H1 (cell line): ENCODE results near the gene ESPNL. TPM values are rescaled to one million over a fixed set of nuclear protein-coding genes. Genes with fewer than 3 reads are reported as not detected.

Source experiments
- CTCF ChIA-PET: fragments of 300-600 bp; sonication (Branson Sonifier 250); formaldehyde crosslinking; loops from one replicate; lab custom pipeline; 2021; ENCODE audit not compliant: partially characterized antibody; lab: Charles Lee
- POLR2A ChIA-PET: fragments of 300-600 bp; sonication (Branson Sonifier 250); formaldehyde crosslinking; loops from one replicate; lab custom pipeline; 2021; ENCODE audit warnings: inconsistent platforms; ENCODE audit not compliant: partially characterized antibody; lab: Charles Lee
- DNase-seq, 2 experiments: peaks; one replicate each; pipeline versions ENCODE4 v3.0.0 to v3.0.0-alpha.2; 2010 to 2022; ENCODE audit warnings: low spot score in 2 of 2, low read depth in 1 of 2, mixed read lengths in 1 of 2
- FAIRE-seq: peaks from 2 replicates; lab custom pipeline; 2011; peaks lifted over from hg19 to GRCh38; lab: Jason Lieb, UNC
- H2AFZ ChIP-seq: 2 replicates; pipeline ENCODE4 v1.8.1; 2012; ENCODE audit warnings: low read length, inconsistent platforms
- H2AK5ac ChIP-seq: 2 replicates; pipeline ENCODE4 v1.6.1; 2013; ENCODE audit warnings: low read depth, low read length
- H2BK120ac ChIP-seq: replicated peaks from 2 replicates; pipeline ENCODE3; 2013; ENCODE audit warnings: low read depth, low read length, inconsistent platforms
- H2BK12ac ChIP-seq: 2 replicates; pipeline ENCODE4 v1.6.1; 2013; ENCODE audit warnings: low read depth, low read length
- H2BK15ac ChIP-seq: 2 replicates; pipeline ENCODE4 v1.6.1; 2013; ENCODE audit warnings: low read length
- H2BK20ac ChIP-seq: 2 replicates; pipeline ENCODE4 v1.6.1; 2013; ENCODE audit warnings: low read length
- H2BK5ac ChIP-seq: 2 replicates; pipeline ENCODE4 v1.6.1; 2013; ENCODE audit warnings: low read depth, low read length
- H3K14ac ChIP-seq: 2 replicates; pipeline ENCODE4 v1.6.1; 2013; ENCODE audit warnings: inconsistent platforms; ENCODE audit not compliant: insufficient read length
- H3K18ac ChIP-seq: 2 replicates; pipeline ENCODE4 v1.6.1; 2013; ENCODE audit warnings: low read length; ENCODE audit errors: extremely low read depth
- H3K23ac ChIP-seq: 2 replicates; pipeline ENCODE4 v1.6.1; 2013; ENCODE audit warnings: inconsistent platforms; ENCODE audit not compliant: insufficient read length
- H3K23me2 ChIP-seq: 2 replicates; pipeline ENCODE4 v1.6.1; 2013; ENCODE audit warnings: low read depth, low read length
- H3K27ac ChIP-seq: 2 replicates; pipeline ENCODE4 v1.6.1; 2011; ENCODE audit warnings: low read depth, low read length, inconsistent platforms
- H3K27me3 ChIP-seq, 4 experiments: replicated peaks in 1 of 4; 1 replicate in 1 of 4; 2 replicates in 3 of 4; pipeline versions ENCODE4 v1.6.1 to v1.8.1; 2011 to 2013; ENCODE audit warnings: low read length in 3 of 4, mild to moderate bottlenecking in 3 of 4, inconsistent platforms in 2 of 4, mixed read lengths in 2 of 4, moderate library complexity in 1 of 4; ENCODE audit not compliant: control insufficient read depth in 3 of 4, insufficient read depth in 3 of 4; ENCODE audit errors: extremely low read depth in 1 of 4
- H3K36me3 ChIP-seq, 4 experiments: 2 replicates each; pipeline versions ENCODE4 v1.6.1 to v1.8.1; 2011 to 2013; ENCODE audit warnings: mild to moderate bottlenecking in 4 of 4, low read length in 3 of 4, moderate library complexity in 2 of 4, control low read depth in 1 of 4, inconsistent platforms in 1 of 4; ENCODE audit not compliant: insufficient read depth in 4 of 4, control insufficient read depth in 2 of 4
- H3K4ac ChIP-seq: replicated peaks from 2 replicates; pipeline ENCODE3; 2013; ENCODE audit warnings: low read length, low read depth, mixed read lengths, inconsistent platforms; ENCODE audit not compliant: insufficient read length
- H3K4me1 ChIP-seq, 4 experiments: replicated peaks in 1 of 4; 1 replicate in 1 of 4; 2 replicates in 3 of 4; pipeline versions ENCODE4 v1.6.1 to v1.8.1; 2011 to 2013; ENCODE audit warnings: low read length in 3 of 4, inconsistent platforms in 2 of 4, mixed read lengths in 1 of 4; ENCODE audit not compliant: insufficient read depth in 4 of 4, control insufficient read depth in 3 of 4
- H3K4me2 ChIP-seq, 2 experiments: 2 replicates each; pipeline versions ENCODE4 v1.6.1 to v1.8.1; 2011 to 2013; ENCODE audit warnings: low read depth in 2 of 2, low read length in 2 of 2, control low read depth in 1 of 2, inconsistent platforms in 1 of 2, mild to moderate bottlenecking in 1 of 2; ENCODE audit not compliant: insufficient read depth in 1 of 2
- H3K4me3 ChIP-seq, 4 experiments: fragments of 200-600, 300-600 bp in 1 of 4; sonication (generic), shearing (Covaris generic), sonication (Bioruptor Twin) in 1 of 4; 2 replicates each; pipeline versions ENCODE4 v1.5.1 to v1.8.1; 2011 to 2016; ENCODE audit warnings: low read length in 4 of 4, low read depth in 3 of 4, control low read depth in 2 of 4, inconsistent platforms in 2 of 4, mild to moderate bottlenecking in 2 of 4, mixed read lengths in 1 of 4, moderate library complexity in 1 of 4; ENCODE audit not compliant: insufficient read depth in 2 of 4; ENCODE audit errors: extremely low read depth in 1 of 4
- H3K56ac ChIP-seq: replicated peaks from 2 replicates; pipeline ENCODE3; 2013; ENCODE audit warnings: low read depth, mild to moderate bottlenecking, mixed read lengths, low read length, inconsistent platforms; ENCODE audit not compliant: insufficient read length
- H3K79me1 ChIP-seq: 2 replicates; pipeline ENCODE4 v1.6.1; 2013; ENCODE audit warnings: low read depth, low read length, control low read depth
- H3K79me2 ChIP-seq, 2 experiments: 2 replicates each; pipeline versions ENCODE4 v1.6.1 to v1.8.1; 2012 to 2013; ENCODE audit warnings: low read length in 2 of 2, mild to moderate bottlenecking in 2 of 2, inconsistent platforms in 1 of 2; ENCODE audit not compliant: insufficient read depth in 2 of 2, control insufficient read depth in 1 of 2
- H3K9ac ChIP-seq, 4 experiments: replicated peaks in 1 of 4; 1 replicate in 1 of 4; 2 replicates in 3 of 4; pipeline versions ENCODE4 v1.6.1 to v1.8.1; 2011 to 2013; ENCODE audit warnings: low read depth in 3 of 4, low read length in 3 of 4, control low read depth in 2 of 4, mild to moderate bottlenecking in 2 of 4, moderate library complexity in 2 of 4, inconsistent platforms in 1 of 4; ENCODE audit errors: extremely low read depth in 1 of 4
- H3K9me3 ChIP-seq, 2 experiments: 2 replicates each; pipeline versions ENCODE4 v1.6.1 to v1.8.1; 2012 to 2013; ENCODE audit warnings: mild to moderate bottlenecking in 2 of 2, moderate library complexity in 2 of 2, control low read depth in 1 of 2, inconsistent platforms in 1 of 2, low read depth in 1 of 2, low read length in 1 of 2, mixed read lengths in 1 of 2; ENCODE audit not compliant: insufficient read depth in 2 of 2
- H4K20me1 ChIP-seq, 2 experiments: replicated peaks in 1 of 2; 2 replicates each; pipeline versions ENCODE3 to v1.8.1; 2011 to 2013; ENCODE audit warnings: inconsistent platforms in 2 of 2, low read length in 2 of 2, mild to moderate bottlenecking in 1 of 2; ENCODE audit not compliant: insufficient read depth in 2 of 2, control insufficient read depth in 1 of 2
- H4K5ac ChIP-seq: 2 replicates; pipeline ENCODE4 v1.6.1; 2013; ENCODE audit warnings: low read length, low read depth, mixed read lengths, inconsistent platforms; ENCODE audit not compliant: insufficient read length
- H4K8ac ChIP-seq: 2 replicates; pipeline ENCODE4 v1.8.0; 2013; ENCODE audit warnings: mild to moderate bottlenecking, moderate library complexity, low read length, inconsistent platforms; ENCODE audit not compliant: insufficient read depth; ENCODE audit errors: extremely low read depth
- H4K91ac ChIP-seq: replicated peaks from 2 replicates; pipeline ENCODE3; 2013; ENCODE audit warnings: low read length, mixed read lengths, inconsistent platforms; ENCODE audit not compliant: insufficient read length
- CHD2 ChIP-seq: IDR thresholded peaks from 2 replicates; pipeline ENCODE4 v1.6.1; 2012; ENCODE audit warnings: low read length, improper control_type of control experiment
- EP300 ChIP-seq, 2 experiments: IDR thresholded peaks; 1 replicate in 1 of 2; 2 replicates in 1 of 2; pipeline ENCODE4 v1.6.1; 2011 to 2012; ENCODE audit warnings: low read depth in 2 of 2, low read length in 2 of 2, mild to moderate bottlenecking in 2 of 2, borderline replicate concordance in 1 of 2, inconsistent platforms in 1 of 2, moderate library complexity in 1 of 2
- GTF2F1 ChIP-seq: IDR thresholded peaks from 2 replicates; pipeline ENCODE4 v1.6.1; 2012; ENCODE audit warnings: low read depth, low read length, improper control_type of control experiment, borderline replicate concordance
- NANOG ChIP-seq: IDR thresholded peaks from 2 replicates; pipeline ENCODE4 v1.6.1; 2011; ENCODE audit warnings: low read length, low read depth, mild to moderate bottlenecking, inconsistent platforms; ENCODE audit not compliant: insufficient read depth, poor library complexity, severe bottlenecking
- POLR2AphosphoS5 ChIP-seq: IDR thresholded peaks from 2 replicates; pipeline ENCODE4 v1.6.1; 2011; ENCODE audit warnings: low read depth, low read length
- RFX5 ChIP-seq: IDR thresholded peaks from 2 replicates; pipeline ENCODE4 v1.6.1; 2011; ENCODE audit warnings: low read depth, low read length, improper control_type of control experiment, borderline replicate concordance
- SAP30 ChIP-seq: fragments of 300-600 bp; sonication (generic); IDR thresholded peaks from 2 replicates; pipeline ENCODE4 v1.7.1; 2012; ENCODE audit warnings: low read length, moderate library complexity, mild to moderate bottlenecking, inconsistent platforms; ENCODE audit not compliant: insufficient read depth, insufficient replicate concordance
- SIRT6 ChIP-seq: IDR thresholded peaks from one replicate; pipeline ENCODE4 v1.7.1; 2012; ENCODE audit warnings: low read length, inconsistent platforms
- SP2 ChIP-seq: IDR thresholded peaks from 2 replicates; pipeline ENCODE4 v1.6.1; 2012; ENCODE audit warnings: mild to moderate bottlenecking, low read length, inconsistent platforms
- SP4 ChIP-seq: IDR thresholded peaks from 2 replicates; pipeline ENCODE4 v1.6.1; 2012; ENCODE audit warnings: low read length, inconsistent platforms
- TAF7 ChIP-seq: optimal IDR thresholded peaks from 2 replicates; pipeline ENCODE3; 2011; ENCODE audit warnings: low read depth, mild to moderate bottlenecking, inconsistent platforms, low read length, moderate library complexity, borderline replicate concordance
- TCF12 ChIP-seq: IDR thresholded peaks from 2 replicates; pipeline ENCODE4 v1.6.1; 2011; ENCODE audit warnings: low read depth, mild to moderate bottlenecking, low read length
- ZNF274 ChIP-seq: IDR thresholded peaks from 2 replicates; pipeline ENCODE4 v1.7.0; 2012; ENCODE audit warnings: low read length, borderline replicate concordance; ENCODE audit errors: extremely low read depth
- WGBS, 2 experiments: shearing (Covaris generic) in 1 of 2; methylation state at CpG; one replicate each; pipeline versions ENCODE4 v1.1.6 to v1.1.7; 2013 to 2015; ENCODE audit warnings: low lambda C conversion rate in 2 of 2, mixed read lengths in 2 of 2, inconsistent platforms in 1 of 2, low coverage in 1 of 2, missing lambda C conversion rate in 1 of 2; ENCODE audit not compliant: insufficient replicate concordance in 2 of 2, insufficient coverage in 1 of 2, insufficient read length in 1 of 2; ENCODE audit errors: extremely low coverage in 1 of 2, missing lambda C conversion rate in 1 of 2; 5-methylcytosine and 5-hydroxymethylcytosine counted together
- polyA plus RNA-seq, 7 experiments: library from polyadenylated mRNA; depleted of rRNA in 3 of 7; stranded (reverse) in 5 of 7; unstranded in 2 of 7; fragments of >200 nt in 5 of 7; fragments of 200-250 nt in 2 of 7; gene quantifications; 1 replicate in 5 of 7; 2 replicates in 1 of 7; 4 replicates in 1 of 7; pipeline versions ENCODE4 v1.2.1 to v1.2.3, GENCODE V29; 2011 to 2013; ENCODE audit warnings: missing spikeins in 2 of 7, mixed read lengths in 2 of 7
- total RNA-seq: library from RNA; stranded (reverse); fragmentation: NEBNext Ultra II Directional; extraction: Animal tissue kit (Norgen Biotek cat#: 25700); gene quantifications from 2 replicates; pipeline ENCODE4 v1.2.1, GENCODE V29; 2021
- TF ChIP-seq, protein P1 (sequence below): IDR thresholded peaks from 2 replicates; pipeline ENCODE4 v1.6.1; 2011; ENCODE audit warnings: low read length, improper control_type of control experiment

Gene ESPNL
- total and polyA plus RNA-seq, 2 of the 8 experiments (the other 6 are each of a cell fraction or from before 2014, with no cell fraction given), result 0.68 to 1.3 TPM

DNA sequence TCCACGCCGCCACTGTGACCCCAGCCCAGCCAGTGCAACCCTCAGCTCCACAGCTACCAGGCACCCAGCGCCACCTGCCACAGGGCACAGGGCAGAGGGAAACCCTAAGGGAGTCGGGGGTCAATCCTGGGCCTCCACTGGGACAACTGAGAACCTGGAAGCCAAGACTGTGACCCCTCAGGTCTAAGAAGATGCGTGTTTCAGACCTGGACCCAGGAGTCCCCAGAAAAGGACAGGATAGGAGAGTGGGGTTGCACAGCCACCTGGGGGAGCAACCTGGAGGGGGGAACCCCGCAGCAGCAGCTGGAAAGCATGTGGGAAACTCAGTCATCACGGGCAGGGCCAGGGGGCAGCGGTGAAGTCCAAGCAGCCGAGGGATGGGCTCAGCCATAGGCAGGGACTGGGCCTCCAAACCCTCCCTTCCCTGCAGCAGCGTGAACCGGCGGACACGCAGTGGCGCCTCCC is 4.1 kb downstream of the ESPNL start:
- Histone ChIP-seq H3K79me2 (no peaks in the 10 kb centered on the region), H3K23ac (no peak overlapping the region), H3K79me1 (no peaks in the 10 kb centered on the region), H3K9ac (no peak overlapping the region), H4K91ac (no peak overlapping the region), H2AFZ (no peak overlapping the region), H3K56ac (no peak overlapping the region), H3K14ac (no peak overlapping the region), H4K8ac (0 out of 2 replicates have a peak overlapping the region, but pooled peaks have one; percentile 4), H3K9me3 (no peaks in the 10 kb centered on the region), H3K27me3 (no peaks in the 10 kb centered on the region), H2BK15ac (no peak overlapping the region), H2BK120ac (no peak overlapping the region), H3K36me3 (no peaks in the 10 kb centered on the region), H3K4ac (no peak overlapping the region), H3K23me2 (no peaks in the 10 kb centered on the region; the same call in 1 of the 2 replicates), H2BK12ac (no peak overlapping the region), H3K4me2 (no peak overlapping the region), H4K20me1 (no peaks in the 10 kb centered on the region), H3K18ac (no peak overlapping the region), H2BK20ac (no peak overlapping the region), H3K27ac (no peak overlapping the region), H2AK5ac (no peak overlapping the region)
- FAIRE-seq, result no peak
- CTCF ChIA-PET, result no interaction called here
- DNase-seq, result no peak
- 86% methylated on average over 14 of the region's 14 CpGs; no CpG with 5 or more reads in 1 of the 2 experiments for WGBS, 2 experiments
- TF ChIP-seq ZNF274 (no peak), SP2 (no peak), RFX5 (no peak), TCF12 (no peak), SAP30 (no peak), TAF7 (no peak), CHD2 (no peak), GTF2F1 (no peak), SIRT6 (no peak), EP300 (IDR thresholded peaks at IDR 0.05; ENCODE audit: borderline replicate concordance in 1 of 2, low read depth in 2 of 2, low read length in 2 of 2) (no peak), NANOG (no peak), POLR2AphosphoS5 (no peak), SP4 (no peak)
- TF ChIP-seq, protein P1, sequence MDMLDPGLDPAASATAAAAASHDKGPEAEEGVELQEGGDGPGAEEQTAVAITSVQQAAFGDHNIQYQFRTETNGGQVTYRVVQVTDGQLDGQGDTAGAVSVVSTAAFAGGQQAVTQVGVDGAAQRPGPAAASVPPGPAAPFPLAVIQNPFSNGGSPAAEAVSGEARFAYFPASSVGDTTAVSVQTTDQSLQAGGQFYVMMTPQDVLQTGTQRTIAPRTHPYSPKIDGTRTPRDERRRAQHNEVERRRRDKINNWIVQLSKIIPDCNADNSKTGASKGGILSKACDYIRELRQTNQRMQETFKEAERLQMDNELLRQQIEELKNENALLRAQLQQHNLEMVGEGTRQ, result no peak
- TF ChIP-seq, all 59 proteins: peak for 0
- Histone ChIP-seq H2BK5ac (no peak overlapping the region), H3K4me1 (peaks cover 0 to 19% (median 9%) of the 10 kb centered on the region in 4 experiments; a peak in 6 of 7 replicates), H4K5ac (no peak overlapping the region), H3K4me3 (no peak overlapping the region)
- POLR2A ChIA-PET, result no interaction called here
